CD4-positive, alpha-beta T cell (primary cell): ENCODE measurements around the gene GAPT. TPM values are rescaled to one million over a fixed set of nuclear protein-coding genes. Genes with fewer than 3 reads are reported as not detected.

Experiments
- ATAC-seq: fragments of 200-7000 bp; cut with Tn5 transposase; one replicate; pipeline ENCODE4 v1.10.0; 2022; ENCODE audit warnings: mild to moderate bottlenecking; ENCODE audit not compliant: poor library complexity
- CTCF ChIA-PET: fragments of 350-600 bp; sonication (Branson Sonifier 250); formaldehyde crosslinking; loops from one replicate; lab custom pipeline; 2021; ENCODE audit warnings: antibody characterized with exemption, inconsistent platforms; lab: Charles Lee
- POLR2A ChIA-PET: fragments of 350-600 bp; sonication (Branson Sonifier 250); formaldehyde crosslinking; loops from one replicate; lab custom pipeline; 2021; ENCODE audit warnings: antibody characterized with exemption, inconsistent platforms; lab: Charles Lee
- DNase-seq, 14 experiments: peaks; one replicate each; pipeline ENCODE4 v3.0.0-alpha.2; 2013 to 2020; ENCODE audit warnings: mixed read lengths in 2 of 14
- H3K27ac ChIP-seq, 2 donors: one replicate each; pipeline versions ENCODE4 v1.5.1 to v1.7.0; 2013; ENCODE audit warnings: low read length in 2 of 2, low read depth in 1 of 2, mild to moderate bottlenecking in 1 of 2
- H3K27me3 ChIP-seq, 2 experiments: 1 replicate in 1 of 2; 2 replicates in 1 of 2; pipeline versions ENCODE4 v1.6.1 to v1.7.0; 2013; ENCODE audit warnings: low read length in 2 of 2, control low read depth in 1 of 2, mild to moderate bottlenecking in 1 of 2, moderate library complexity in 1 of 2; ENCODE audit not compliant: insufficient read depth in 2 of 2, control insufficient read depth in 1 of 2
- H3K36me3 ChIP-seq: one replicate; pipeline ENCODE4 v1.6.1; 2013; ENCODE audit warnings: low read length, control low read depth; ENCODE audit not compliant: insufficient read depth
- H3K4me1 ChIP-seq: one replicate; pipeline ENCODE4 v1.6.1; 2013; ENCODE audit warnings: low read length, control low read depth; ENCODE audit not compliant: insufficient read depth
- H3K4me3 ChIP-seq: one replicate; pipeline ENCODE4 v1.5.1; 2013; ENCODE audit warnings: mild to moderate bottlenecking, low read length, moderate library complexity
- H3K9me3 ChIP-seq, 2 experiments: 1 replicate in 1 of 2; 2 replicates in 1 of 2; pipeline versions ENCODE4 v1.6.1 to v1.7.0; 2013; ENCODE audit warnings: low read length in 2 of 2, mild to moderate bottlenecking in 2 of 2, control low read depth in 1 of 2, moderate library complexity in 1 of 2; ENCODE audit not compliant: control insufficient read depth in 1 of 2, insufficient read depth in 1 of 2
- H3K27ac Mint-ChIP-seq: one replicate; pipeline ENCODE4 v1.8.0; 2020; ENCODE audit warnings: mixed read lengths
- H3K27me3 Mint-ChIP-seq: one replicate; pipeline ENCODE4 v1.8.0; 2021; ENCODE audit warnings: mixed read lengths
- H3K36me3 Mint-ChIP-seq: one replicate; pipeline ENCODE4 v1.8.0; 2021; ENCODE audit warnings: low read depth, mixed read lengths
- H3K4me1 Mint-ChIP-seq: one replicate; pipeline ENCODE4 v1.8.0; 2021; ENCODE audit warnings: low read depth, mixed read lengths
- H3K4me3 Mint-ChIP-seq: one replicate; pipeline ENCODE4 v1.8.0; 2020; ENCODE audit warnings: mild to moderate bottlenecking, mixed read lengths
- H3K9me3 Mint-ChIP-seq: one replicate; pipeline ENCODE4 v1.8.0; 2020; ENCODE audit warnings: mixed read lengths
- CTCF ChIP-seq: fragments of 200-600 bp; IDR thresholded peaks from one replicate; pipeline ENCODE4 v1.8.0; 2022; ENCODE audit warnings: antibody characterized with exemption, mild to moderate bottlenecking
- intact Hi-C, 2 experiments: fragments of 100-400 bp; cut with DNase I in 1 of 2; cut with micrococcal nuclease in 1 of 2; formaldehyde crosslinking; loops; one replicate each; pipeline versions ENCODE4 v1.15.1 to v1.9.0; 2023 to 2025; cut with DNase I, micrococcal nuclease
- total RNA-seq, 174 experiments: library from RNA in 2 of 174; stranded (reverse) in 2 of 174; gene quantifications; one replicate each; pipeline ENCODE4 v1.2.3 and lab custom pipeline; 2021 to 2026

Gene GAPT
- total RNA-seq, 2 experiments from 2014 or later: not detected

GRCh38 chr5:58501778-58502417, 10.7 kb downstream of the GAPT start:
- H3K36me3 ChIP-seq: no peaks in the 10 kb centered on the region
- no peaks in the 10 kb centered on the region for H3K4me1 ChIP-seq
- H3K27ac ChIP-seq: no peak overlapping the region
- no peaks in the 10 kb centered on the region for H3K36me3 Mint-ChIP-seq
- no peak for ATAC-seq
- intact Hi-C loops: no loop called here
- CTCF ChIA-PET: no interaction called here
- H3K4me1 Mint-ChIP-seq: peaks cover 4% of the 10 kb centered on the region
- H3K27me3 Mint-ChIP-seq: peaks cover 11% of the 10 kb centered on the region
- no peak for DNase-seq
- no peak for TF ChIP-seq CTCF
- no peak overlapping the region for H3K4me3 Mint-ChIP-seq
- POLR2A ChIA-PET: no interaction called here
- no peaks in the 10 kb centered on the region for H3K9me3 ChIP-seq
- peaks cover 0 to 3% of the 10 kb centered on the region in 2 experiments for H3K27me3 ChIP-seq
- H3K9me3 Mint-ChIP-seq: no peaks in the 10 kb centered on the region
- no peak overlapping the region for H3K27ac Mint-ChIP-seq
- no peak overlapping the region for H3K4me3 ChIP-seq

GRCh38 chr5:58503390-58504046, 12.3 kb downstream of the GAPT start:
- POLR2A ChIA-PET: no interaction called here
- ATAC-seq (no peak), DNase-seq (no peak)
- H3K27ac Mint-ChIP-seq: no peak overlapping the region
- peaks cover 4% of the 10 kb centered on the region for H3K4me1 Mint-ChIP-seq
- no peak overlapping the region for H3K4me3 Mint-ChIP-seq
- intact Hi-C loops: no loop called here
- Histone ChIP-seq H3K4me3 (no peak overlapping the region), H3K9me3 (no peaks in the 10 kb centered on the region), H3K4me1 (no peaks in the 10 kb centered on the region), H3K27ac (no peak overlapping the region), H3K27me3 (peaks cover 0 to 3% of the 10 kb centered on the region in 2 experiments), H3K36me3 (no peaks in the 10 kb centered on the region)
- H3K36me3 Mint-ChIP-seq: no peaks in the 10 kb centered on the region
- no peaks in the 10 kb centered on the region for H3K9me3 Mint-ChIP-seq
- H3K27me3 Mint-ChIP-seq: peaks cover 11% of the 10 kb centered on the region
- CTCF ChIA-PET: no interaction called here
- TF ChIP-seq CTCF: no peak

- Histone ChIP-seq H3K4me3 (no peak overlapping the region), H3K36me3 (no peaks in the 10 kb centered on the region), H3K9me3 (no peaks in the 10 kb centered on the region), H3K27ac (no peak overlapping the region), H3K27me3 (peaks cover 0 to 7% of the 10 kb centered on the region in 2 experiments), H3K4me1 (no peaks in the 10 kb centered on the region)
- DNase-seq (no peak), ATAC-seq (no peak)
- Mint-ChIP-seq H3K4me3 (no peak overlapping the region), H3K27ac (no peak overlapping the region), H3K9me3 (no peaks in the 10 kb centered on the region), H3K36me3 (no peaks in the 10 kb centered on the region), H3K4me1 (peaks cover 2% of the 10 kb centered on the region), H3K27me3 (peaks cover 21% of the 10 kb centered on the region)
- CTCF ChIA-PET: no interaction called here
- TF ChIP-seq CTCF: no peak
- intact Hi-C loops: no loop called here
- POLR2A ChIA-PET: no interaction called here
Observed at GRCh38 chr5:58504766-58505165, 13.5 kb downstream of the GAPT start.
